ENCODE results near the gene RAPGEF6. TPM values are rescaled to one million over a fixed set of nuclear protein-coding genes. Genes with fewer than 3 reads are reported as not detected.

The RAPGEF6 gene
- total RNA-seq, 1 donor from 2014 or later: 22.9 TPM

DNA sequence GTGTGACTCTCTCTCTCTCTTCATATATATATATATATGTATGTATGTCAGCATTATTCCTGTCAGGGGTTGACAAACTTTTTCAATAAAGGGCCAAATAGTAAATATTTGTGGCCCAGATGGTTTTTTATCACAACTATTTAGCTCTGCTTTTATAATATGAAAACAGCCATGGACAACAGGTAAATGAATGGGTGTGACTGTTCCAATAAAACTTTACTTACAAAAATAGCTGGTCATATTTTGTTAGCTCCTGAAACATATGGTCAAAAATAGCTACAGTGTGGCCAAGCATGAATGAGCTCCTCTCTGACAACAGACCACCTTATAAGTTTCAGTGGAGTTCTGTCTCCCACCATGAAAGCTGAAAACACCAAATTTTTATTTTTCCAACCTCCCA, 21.6 kb downstream of the RAPGEF6 start:
- Histone ChIP-seq H3K4me3 (no peak overlapping the region), H3K4me1 (peaks cover 0 to 19% of the 10 kb centered on the region in 2 donors), H3K9me3 (no peaks in the 10 kb centered on the region), H3K36me3 (no peaks in the 10 kb centered on the region), H3K27ac (no peak overlapping the region), H3K27me3 (no peaks in the 10 kb centered on the region)
- intact Hi-C loops (cut with DNase I): no loop called here
- no peak for TF ChIP-seq CTCF (IDR thresholded peaks at IDR 0.05)
- no peak for DNase-seq (ENCODE audit: low spot score in 2 of 2)

DNA sequence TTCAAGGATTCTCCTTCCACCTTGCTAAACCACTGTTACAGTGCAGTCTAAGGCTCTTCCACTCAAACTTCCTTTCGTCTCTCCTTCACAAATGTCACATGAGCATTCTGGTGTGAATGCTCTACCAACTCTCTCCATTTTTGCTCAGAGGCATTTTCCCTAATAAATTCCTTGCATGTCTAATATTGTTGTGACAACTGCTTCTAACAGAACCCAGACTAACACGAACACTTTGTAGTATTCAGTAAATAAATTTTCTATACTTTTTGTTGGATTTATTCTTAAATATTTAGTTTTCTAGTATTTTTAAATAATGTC, 24.0 kb downstream of the RAPGEF6 start:
- H3K36me3 ChIP-seq: no peaks in the 10 kb centered on the region
- DNase-seq (ENCODE audit: low spot score in 2 of 2): no peak
- H3K4me1 ChIP-seq: peaks cover 8 to 26% of the 10 kb centered on the region in 2 donors
- no peak overlapping the region for H3K4me3 ChIP-seq
- no peaks in the 10 kb centered on the region for H3K9me3 ChIP-seq
- no peaks in the 10 kb centered on the region for H3K27me3 ChIP-seq
- intact Hi-C loops (cut with DNase I): no loop called here
- peak overlapping the region; percentile 64 to 66 for H3K27ac ChIP-seq
- no peak for TF ChIP-seq CTCF (IDR thresholded peaks at IDR 0.05)

DNA sequence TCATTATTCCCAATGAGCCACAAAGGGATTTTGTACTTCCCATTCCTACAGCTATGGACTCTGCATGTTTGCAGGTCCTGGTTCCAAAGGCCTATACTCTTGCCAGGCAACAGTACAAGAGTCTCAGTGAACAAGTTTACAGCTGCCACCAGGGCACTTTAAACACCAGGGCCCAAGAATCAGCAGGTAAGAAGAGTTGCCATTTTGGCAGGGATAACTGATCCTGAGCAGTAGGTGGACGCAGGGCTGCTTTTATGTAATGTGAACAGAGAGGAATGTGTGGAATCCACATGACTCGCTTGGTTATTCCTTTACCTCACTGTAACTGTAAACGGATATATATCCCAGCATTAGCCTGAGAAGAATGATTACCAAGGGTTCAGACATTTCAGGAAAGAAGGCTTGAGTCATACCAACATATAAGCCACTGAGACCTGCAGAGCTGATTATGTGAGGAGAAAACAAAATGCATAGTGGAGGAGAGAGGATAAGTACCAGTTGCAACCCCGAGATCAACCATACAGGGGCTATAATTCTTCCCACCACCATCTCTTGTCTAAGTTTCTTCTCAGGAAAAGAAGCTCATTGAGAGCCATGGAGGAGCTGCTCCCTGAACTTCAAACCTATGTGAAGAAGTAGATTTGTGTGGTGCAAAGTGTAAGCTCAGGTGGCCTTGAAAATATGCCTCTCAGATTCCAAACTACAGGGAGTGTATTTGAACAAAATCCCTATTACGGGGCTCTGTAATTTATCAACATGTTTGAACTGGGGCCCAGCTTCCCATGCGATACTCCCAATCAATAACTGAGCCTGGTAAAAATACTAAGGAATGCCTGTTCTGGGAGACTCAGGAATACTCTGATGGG, 24.6 kb downstream of the RAPGEF6 start:
- no peaks in the 10 kb centered on the region for H3K36me3 ChIP-seq

GRCh38 chr5:131609774-131610173, 25.3 kb downstream of the RAPGEF6 start:
- no peaks in the 10 kb centered on the region for H3K27me3 ChIP-seq
- DNase-seq (ENCODE audit: low spot score in 2 of 2): no peak
- no peak for TF ChIP-seq CTCF (IDR thresholded peaks at IDR 0.05)
- intact Hi-C loops (cut with DNase I): loop anchor here (10.0 kb wide), 1 partner anchor 65 kb away; no protein-coding TSS in a partner anchor
- H3K9me3 ChIP-seq: no peaks in the 10 kb centered on the region
- no peak overlapping the region for H3K4me3 ChIP-seq
- peaks cover 8 to 26% of the 10 kb centered on the region in 2 donors for H3K4me1 ChIP-seq
- H3K36me3 ChIP-seq: no peaks in the 10 kb centered on the region
- peak overlapping the region; percentile 64 to 66 for H3K27ac ChIP-seq

More for the DNA sequence above, 24.6 kb downstream of the RAPGEF6 start:
- no peak overlapping the region for H3K4me3 ChIP-seq
- no peaks in the 10 kb centered on the region for H3K27me3 ChIP-seq
- DNase-seq (ENCODE audit: low spot score in 2 of 2): no peak
- intact Hi-C loops (cut with DNase I): no loop called here
- no peak for TF ChIP-seq CTCF (IDR thresholded peaks at IDR 0.05)
- peaks cover 8 to 26% of the 10 kb centered on the region in 2 donors for H3K4me1 ChIP-seq
- H3K9me3 ChIP-seq: no peaks in the 10 kb centered on the region
- peak overlapping the region; percentile 64 to 66 for H3K27ac ChIP-seq

GRCh38 chr5:131608597-131608996, 26.4 kb downstream of the RAPGEF6 start:
- peak overlapping the region; percentile 64 to 66 for H3K27ac ChIP-seq

More at GRCh38 chr5:131608597-131608996, 26.4 kb downstream of the RAPGEF6 start:
- Histone ChIP-seq H3K9me3 (no peaks in the 10 kb centered on the region), H3K4me1 (peaks cover 8 to 26% of the 10 kb centered on the region in 2 donors), H3K27me3 (no peaks in the 10 kb centered on the region), H3K4me3 (no peak overlapping the region), H3K36me3 (no peaks in the 10 kb centered on the region)
- intact Hi-C loops (cut with DNase I): loop anchor here (10.0 kb wide), 1 partner anchor 66 kb away; no protein-coding TSS in a partner anchor
- no peak for DNase-seq (ENCODE audit: low spot score in 2 of 2)
- no peak for TF ChIP-seq CTCF (IDR thresholded peaks at IDR 0.05)
